GM19324 (cell line): ENCODE results near the gene TBX18.

Experiments used
- ATAC-seq: cut with Tn5 transposase; IDR thresholded peaks from one replicate; pipeline ENCODE4 v1.9.1; 2021; ENCODE audit warnings: mild to moderate bottlenecking, moderate library complexity; ENCODE audit not compliant: unreplicated experiment, low FRiP score

TBX18 gene

GRCh38 chr6:84764332-84765049 is at the start of gene TBX18:
TBX18 (minus strand) TSS chr6:84764598; CDS start chr6:84764181, 417 bp downstream.
- ATAC-seq, result no peak

GRCh38 chr6:84811351-84811750 is 47.0 kb upstream of the TBX18 start:
- no peak for ATAC-seq

GRCh38 chr6:84809455-84809854 is 45.1 kb upstream of the TBX18 start:
- no peak for ATAC-seq

GRCh38 chr6:84808491-84809061 is 44.2 kb upstream of the TBX18 start:
- ATAC-seq, result no peak

GRCh38 chr6:84805145-84805544 is 40.7 kb upstream of the TBX18 start:
- ATAC-seq, result no peak

GRCh38 chr6:84804720-84805119 is 40.3 kb upstream of the TBX18 start:
- ATAC-seq, result no peak

- no peak for ATAC-seq
Measured at GRCh38 chr6:84801250-84801649, 36.9 kb upstream of the TBX18 start.

GRCh38 chr6:84798257-84798656 is 33.9 kb upstream of the TBX18 start:
- ATAC-seq, result no peak

GRCh38 chr6:84796343-84796742 is 31.9 kb upstream of the TBX18 start:
- no peak for ATAC-seq

- ATAC-seq, result no peak
Measured at GRCh38 chr6:84791927-84792326, 27.5 kb upstream of the TBX18 start.

GRCh38 chr6:84791233-84791632 is 26.8 kb upstream of the TBX18 start:
- no peak for ATAC-seq

- no peak for ATAC-seq
Measured at GRCh38 chr6:84789170-84789569, 24.8 kb upstream of the TBX18 start.

- ATAC-seq, result no peak
Measured at GRCh38 chr6:84788689-84789088, 24.3 kb upstream of the TBX18 start.

GRCh38 chr6:84785671-84786070 is 21.3 kb upstream of the TBX18 start:
- ATAC-seq, result no peak

- no peak for ATAC-seq
Measured at GRCh38 chr6:84779917-84780316, 15.5 kb upstream of the TBX18 start.

- no peak for ATAC-seq
Measured at GRCh38 chr6:84779380-84779779, 15.0 kb upstream of the TBX18 start.

GRCh38 chr6:84777888-84778287 is 13.5 kb upstream of the TBX18 start:
- no peak for ATAC-seq

GRCh38 chr6:84776392-84776791 is 12.0 kb upstream of the TBX18 start:
- no peak for ATAC-seq

GRCh38 chr6:84775751-84776150 is 11.4 kb upstream of the TBX18 start:
- ATAC-seq, result no peak

- no peak for ATAC-seq
Measured at GRCh38 chr6:84774985-84775284, 10.5 kb upstream of the TBX18 start.

GRCh38 chr6:84774157-84774984 is 10.0 kb upstream of the TBX18 start:
- no peak for ATAC-seq
